Effector memory CD4-positive, alpha-beta T cell (primary cell): ENCODE data around the gene POLE4.

ENCODE experiments used
- DNase-seq, 3 donors: peaks; one replicate each; pipeline ENCODE4 v3.0.0-alpha.2; 2020
- H3K27ac ChIP-seq: 2 replicates; pipeline ENCODE4 v1.7.0; 2013; ENCODE audit warnings: mild to moderate bottlenecking, low read length, moderate library complexity; ENCODE audit not compliant: insufficient read depth, poor library complexity, severe bottlenecking
- H3K27me3 ChIP-seq: replicated peaks from 2 replicates; pipeline ENCODE4 v1.7.0; 2013; ENCODE audit warnings: mild to moderate bottlenecking, low read length; ENCODE audit not compliant: insufficient read depth, control insufficient read depth, poor library complexity, severe bottlenecking
- H3K36me3 ChIP-seq: 2 replicates; pipeline ENCODE4 v1.7.0; 2013; ENCODE audit warnings: mild to moderate bottlenecking, low read length, moderate library complexity; ENCODE audit not compliant: control insufficient read depth, insufficient read depth
- H3K4me1 ChIP-seq: 2 replicates; pipeline ENCODE4 v1.7.0; 2013; ENCODE audit warnings: low read length, mild to moderate bottlenecking; ENCODE audit not compliant: control insufficient read depth, insufficient read depth, poor library complexity, severe bottlenecking
- H3K4me3 ChIP-seq: 2 replicates; pipeline ENCODE4 v1.7.0; 2013; ENCODE audit warnings: low read length, low read depth, mild to moderate bottlenecking; ENCODE audit not compliant: insufficient read depth, poor library complexity, severe bottlenecking
- H3K9me3 ChIP-seq: 2 replicates; pipeline ENCODE4 v1.7.0; 2013; ENCODE audit warnings: mild to moderate bottlenecking, low read length, moderate library complexity; ENCODE audit not compliant: control insufficient read depth

Gene POLE4

GRCh38 chr2:75010571-75010970, 52.1 kb downstream of the POLE4 start:
- H3K27me3 ChIP-seq: no peaks in the 10 kb centered on the region
- H3K27ac ChIP-seq: no peak overlapping the region
- H3K9me3 ChIP-seq: no peaks in the 10 kb centered on the region
- no peaks in the 10 kb centered on the region for H3K4me1 ChIP-seq
- DNase-seq: no peak
- H3K4me3 ChIP-seq: no peak overlapping the region
- no peaks in the 10 kb centered on the region for H3K36me3 ChIP-seq

GRCh38 chr2:75012080-75012479, 53.6 kb downstream of the POLE4 start:
- H3K9me3 ChIP-seq: no peaks in the 10 kb centered on the region
- H3K27ac ChIP-seq: no peak overlapping the region
- DNase-seq: no peak
- H3K27me3 ChIP-seq: no peaks in the 10 kb centered on the region
- H3K4me3 ChIP-seq: no peak overlapping the region
- no peaks in the 10 kb centered on the region for H3K4me1 ChIP-seq
- no peaks in the 10 kb centered on the region for H3K36me3 ChIP-seq

- H3K4me1 ChIP-seq: no peaks in the 10 kb centered on the region
- no peak overlapping the region for H3K4me3 ChIP-seq
- DNase-seq: no peak
Measured at GRCh38 chr2:75018162-75018561, 59.7 kb downstream of the POLE4 start.

More at GRCh38 chr2:75018162-75018561, 59.7 kb downstream of the POLE4 start:
- no peak overlapping the region for H3K27ac ChIP-seq
- H3K27me3 ChIP-seq: no peaks in the 10 kb centered on the region
- H3K9me3 ChIP-seq: no peaks in the 10 kb centered on the region
- no peaks in the 10 kb centered on the region for H3K36me3 ChIP-seq
